Hepatocyte (in vitro differentiated cells): ENCODE data around the gene NTRK1. TPM values are rescaled to one million over a fixed set of nuclear protein-coding genes. Genes with fewer than 3 reads are reported as not detected.

ENCODE experiments used
- DNase-seq: peaks from one replicate; pipeline ENCODE4 v3.0.0-alpha.2; 2016; ENCODE audit warnings: low spot score
- H2AFZ ChIP-seq: fragments of 200-600 bp; sonication (generic); 2 replicates; pipeline ENCODE4 v1.6.0; 2016; ENCODE audit warnings: antibody characterized with exemption, mild to moderate bottlenecking
- H3K27ac ChIP-seq: fragments of 200-600 bp; sonication (generic); 2 replicates; pipeline ENCODE4 v1.5.1; 2016; ENCODE audit warnings: mild to moderate bottlenecking
- H3K27me3 ChIP-seq: fragments of 200-600 bp; sonication (generic); 2 replicates; pipeline ENCODE4 v1.6.1; 2016
- H3K36me3 ChIP-seq: fragments of 200-600 bp; sonication (generic); replicated peaks from 2 replicates; pipeline ENCODE4 v1.5.1; 2016; ENCODE audit warnings: low read depth; ENCODE audit not compliant: insufficient read depth
- H3K4me1 ChIP-seq: fragments of 200-600 bp; sonication (generic); 2 replicates; pipeline ENCODE4 v1.5.1; 2016; ENCODE audit warnings: mild to moderate bottlenecking, moderate library complexity; ENCODE audit not compliant: insufficient read depth
- H3K4me2 ChIP-seq: fragments of 200-600 bp; sonication (generic); 2 replicates; pipeline ENCODE4 v1.6.0; 2016
- H3K4me3 ChIP-seq: fragments of 200-600 bp; sonication (generic); 2 replicates; pipeline ENCODE4 v1.5.1; 2016; ENCODE audit warnings: mild to moderate bottlenecking
- H3K79me2 ChIP-seq: fragments of 200-600 bp; sonication (generic); 2 replicates; pipeline ENCODE4 v1.6.0; 2017; ENCODE audit warnings: mild to moderate bottlenecking
- H3K9me2 ChIP-seq: fragments of 200-600 bp; sonication (generic); replicated peaks from 2 replicates; pipeline ENCODE4 v1.6.0; 2017; ENCODE audit warnings: mild to moderate bottlenecking; ENCODE audit not compliant: insufficient read depth
- H3K9me3 ChIP-seq: fragments of 200-600 bp; sonication (generic); 2 replicates; pipeline ENCODE4 v1.5.1; 2016; ENCODE audit warnings: low read depth, mild to moderate bottlenecking
- H4K20me1 ChIP-seq: fragments of 200-600 bp; sonication (generic); 2 replicates; pipeline ENCODE4 v1.6.0; 2016; ENCODE audit warnings: mild to moderate bottlenecking; ENCODE audit not compliant: insufficient read depth, poor library complexity, severe bottlenecking
- EZH2 ChIP-seq: fragments of 200-600 bp; sonication (generic); IDR thresholded peaks from 2 replicates; pipeline ENCODE4 v1.6.1; 2016; ENCODE audit warnings: antibody characterized with exemption, mild to moderate bottlenecking, borderline replicate concordance
- EZH2phosphoT487 ChIP-seq: fragments of 200-600 bp; sonication (generic); IDR thresholded peaks from one replicate; pipeline ENCODE4 v1.6.1; 2018; ENCODE audit warnings: antibody characterized with exemption, mild to moderate bottlenecking, low read depth, moderate library complexity; ENCODE audit not compliant: unreplicated experiment, severe bottlenecking
- WGBS: methylation state at CpG from one replicate; pipeline ENCODE4 v1.1.6; 2016; ENCODE audit warnings: low lambda C conversion rate; ENCODE audit errors: missing lambda C conversion rate; 5-methylcytosine and 5-hydroxymethylcytosine counted together
- polyA plus RNA-seq: library from polyadenylated mRNA; unstranded; fragments of >200 nt; fragmentation: Nextera tagmentation; extraction: Ambion mirVana; gene quantifications from 2 replicates; pipeline ENCODE4 v1.2.1, GENCODE V29; 2016
- total RNA-seq: library from RNA; depleted of rRNA; stranded (reverse); fragments of >200 nt; gene quantifications from 2 replicates; pipeline ENCODE4 v1.2.3, GENCODE V29; 2014
- TF ChIP-seq, protein P1 (sequence below): fragments of 200-600 bp; sonication (generic); IDR thresholded peaks from 2 replicates; pipeline ENCODE4 v1.5.1; 2016; ENCODE audit warnings: antibody characterized with exemption, mild to moderate bottlenecking; ENCODE audit not compliant: poor library complexity

Gene NTRK1
- total and polyA plus RNA-seq, 2 experiments from 2014 or later = 0.13 TPM; not detected in 1

- H2AFZ ChIP-seq = no peak overlapping the region
- no peaks in the 10 kb centered on the region for H4K20me1 ChIP-seq
- H3K4me2 ChIP-seq = no peak overlapping the region
- DNase-seq = no peak
- no peaks in the 10 kb centered on the region for H3K9me3 ChIP-seq
- TF ChIP-seq EZH2 (no peak), EZH2phosphoT487 (no peak)
- TF ChIP-seq, protein P1, sequence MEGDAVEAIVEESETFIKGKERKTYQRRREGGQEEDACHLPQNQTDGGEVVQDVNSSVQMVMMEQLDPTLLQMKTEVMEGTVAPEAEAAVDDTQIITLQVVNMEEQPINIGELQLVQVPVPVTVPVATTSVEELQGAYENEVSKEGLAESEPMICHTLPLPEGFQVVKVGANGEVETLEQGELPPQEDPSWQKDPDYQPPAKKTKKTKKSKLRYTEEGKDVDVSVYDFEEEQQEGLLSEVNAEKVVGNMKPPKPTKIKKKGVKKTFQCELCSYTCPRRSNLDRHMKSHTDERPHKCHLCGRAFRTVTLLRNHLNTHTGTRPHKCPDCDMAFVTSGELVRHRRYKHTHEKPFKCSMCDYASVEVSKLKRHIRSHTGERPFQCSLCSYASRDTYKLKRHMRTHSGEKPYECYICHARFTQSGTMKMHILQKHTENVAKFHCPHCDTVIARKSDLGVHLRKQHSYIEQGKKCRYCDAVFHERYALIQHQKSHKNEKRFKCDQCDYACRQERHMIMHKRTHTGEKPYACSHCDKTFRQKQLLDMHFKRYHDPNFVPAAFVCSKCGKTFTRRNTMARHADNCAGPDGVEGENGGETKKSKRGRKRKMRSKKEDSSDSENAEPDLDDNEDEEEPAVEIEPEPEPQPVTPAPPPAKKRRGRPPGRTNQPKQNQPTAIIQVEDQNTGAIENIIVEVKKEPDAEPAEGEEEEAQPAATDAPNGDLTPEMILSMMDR = no peak
- H3K27ac ChIP-seq = no peak overlapping the region
- no peaks in the 10 kb centered on the region for H3K9me2 ChIP-seq
- H3K36me3 ChIP-seq = no peaks in the 10 kb centered on the region
- no peaks in the 10 kb centered on the region for H3K79me2 ChIP-seq
- H3K27me3 ChIP-seq = peaks cover 45% of the 10 kb centered on the region
- WGBS = 70% methylated on average over 10 of the region's 10 CpGs
- H3K4me3 ChIP-seq = no peak overlapping the region
- H3K4me1 ChIP-seq = no peaks in the 10 kb centered on the region
Measured at GRCh38 chr1:156881101-156881500, 20.4 kb downstream of the NTRK1 start.

DNA sequence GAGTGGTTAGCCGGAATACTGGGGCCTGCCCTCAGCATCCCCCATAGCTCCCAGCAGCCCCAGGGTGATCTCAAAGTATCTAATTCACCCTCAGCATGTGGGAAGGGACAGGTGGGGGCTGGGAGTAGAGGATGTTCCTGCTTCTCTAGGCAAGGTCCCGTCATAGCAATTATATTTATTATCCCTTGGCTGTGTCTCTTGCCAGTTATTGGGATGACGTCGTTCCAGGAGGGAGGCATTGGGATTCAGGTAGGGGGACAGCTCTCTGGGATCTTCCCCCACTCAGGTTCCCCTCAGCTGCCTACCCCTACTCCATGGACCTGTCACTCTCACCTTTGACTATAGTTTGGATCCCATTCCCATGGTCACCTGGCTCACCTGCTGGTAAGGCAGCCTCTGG, 21.0 kb downstream of the NTRK1 start:
- Histone ChIP-seq H3K4me2 (no peak overlapping the region), H4K20me1 (no peaks in the 10 kb centered on the region), H3K79me2 (no peaks in the 10 kb centered on the region), H3K4me1 (no peaks in the 10 kb centered on the region), H3K9me3 (no peaks in the 10 kb centered on the region), H3K27me3 (peaks cover 41% of the 10 kb centered on the region), H2AFZ (no peak overlapping the region), H3K9me2 (no peaks in the 10 kb centered on the region), H3K4me3 (no peak overlapping the region), H3K27ac (no peak overlapping the region), H3K36me3 (no peaks in the 10 kb centered on the region)
- DNase-seq = no peak
- TF ChIP-seq, protein P1 = no peak
- TF ChIP-seq EZH2phosphoT487 = no peak
- TF ChIP-seq EZH2 = no peak
- 87% methylated on average over 4 of the region's 4 CpGs for WGBS

DNA sequence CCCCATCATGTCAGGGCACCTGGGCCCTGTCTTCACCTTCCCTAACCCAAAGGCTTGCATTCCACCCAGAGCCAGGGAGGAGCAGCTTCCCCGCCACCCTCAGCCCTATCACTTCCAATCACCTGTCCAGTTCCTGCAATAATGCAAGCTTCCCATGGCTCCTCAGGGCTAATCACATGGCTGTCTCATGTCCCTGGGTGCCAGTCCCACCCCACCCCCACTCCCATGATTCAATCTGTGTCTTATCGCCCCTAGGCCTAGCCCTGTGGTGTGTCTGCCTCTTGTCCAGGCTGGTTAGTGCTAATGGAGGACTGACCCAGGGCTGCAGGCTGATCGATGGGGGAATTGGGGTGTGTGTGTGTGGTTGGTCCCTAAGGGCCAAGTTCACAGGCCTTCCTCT, 21.9 kb downstream of the NTRK1 start:
- H3K4me2 ChIP-seq = no peak overlapping the region
- H3K27ac ChIP-seq = no peak overlapping the region
- H3K4me1 ChIP-seq = no peaks in the 10 kb centered on the region
- H3K79me2 ChIP-seq = no peaks in the 10 kb centered on the region
- no peaks in the 10 kb centered on the region for H4K20me1 ChIP-seq
- H3K4me3 ChIP-seq = no peak overlapping the region
- H3K9me2 ChIP-seq = no peaks in the 10 kb centered on the region
- H3K36me3 ChIP-seq = no peaks in the 10 kb centered on the region
- DNase-seq = no peak
- peaks cover 41% of the 10 kb centered on the region for H3K27me3 ChIP-seq
- H2AFZ ChIP-seq = no peak overlapping the region
- TF ChIP-seq, protein P1 = no peak
- no peak for TF ChIP-seq EZH2phosphoT487
- no peak for TF ChIP-seq EZH2
- H3K9me3 ChIP-seq = no peaks in the 10 kb centered on the region
- 68% methylated on average over 3 of the region's 3 CpGs for WGBS

GRCh38 chr1:156883919-156884318, 23.3 kb downstream of the NTRK1 start:
- no peak for DNase-seq
- no peaks in the 10 kb centered on the region for H3K9me3 ChIP-seq
- H3K4me3 ChIP-seq = no peak overlapping the region
- no peak overlapping the region for H3K4me2 ChIP-seq
- H3K36me3 ChIP-seq = no peaks in the 10 kb centered on the region
- H2AFZ ChIP-seq = no peak overlapping the region
- H3K27ac ChIP-seq = no peak overlapping the region
- WGBS = 74% methylated on average over 7 of the region's 7 CpGs
- no peaks in the 10 kb centered on the region for H4K20me1 ChIP-seq
- TF ChIP-seq, protein P1 = no peak
- H3K4me1 ChIP-seq = no peaks in the 10 kb centered on the region
- H3K9me2 ChIP-seq = no peaks in the 10 kb centered on the region
- no peaks in the 10 kb centered on the region for H3K79me2 ChIP-seq
- H3K27me3 ChIP-seq = peaks cover 34% of the 10 kb centered on the region
